ENCODE results near the gene MAGEB5.

Gene MAGEB5

GRCh38 chrX:26253526-26253925 lies 37.6 kb downstream of the MAGEB5 start:
- DNase-seq (ENCODE audit: low read depth), result no peak
- TF ChIP-seq CTCF (IDR thresholded peaks at IDR 0.05; ENCODE audit: control insufficient read depth, extremely low read depth, insufficient read depth), result no peak

GRCh38 chrX:26254436-26254835 lies 38.5 kb downstream of the MAGEB5 start:
- no peak for TF ChIP-seq CTCF (IDR thresholded peaks at IDR 0.05; ENCODE audit: control insufficient read depth, extremely low read depth, insufficient read depth)
- DNase-seq (ENCODE audit: low read depth), result no peak

More at GRCh38 chrX:26253526-26253925, 37.6 kb downstream of the MAGEB5 start:
- H3K4me3 ChIP-seq (ENCODE audit: low read depth, low read length), result no peak overlapping the region

GRCh38 chrX:26262121-26262523 lies 46.2 kb downstream of the MAGEB5 start:
- H3K4me3 ChIP-seq (ENCODE audit: low read depth, low read length), result no peak overlapping the region
- no peak for DNase-seq (ENCODE audit: low read depth)
- no peak for TF ChIP-seq CTCF (IDR thresholded peaks at IDR 0.05; ENCODE audit: control insufficient read depth, extremely low read depth, insufficient read depth)

More at GRCh38 chrX:26254436-26254835, 38.5 kb downstream of the MAGEB5 start:
- H3K4me3 ChIP-seq (ENCODE audit: low read depth, low read length), result no peak overlapping the region
